Stimulated activated CD4-positive, alpha-beta T cell treated with anti-CD3 and anti-CD28 coated beads, TNF-alpha, amount 100 ng/mL, for 1 hour (primary cell): Measurements from ENCODE around the gene MAGI1.
"Not testable (repeated sequence)": the region's sequence is repeated elsewhere in the genome, so short reads cannot be mapped to it uniquely, and the experiment has no call there.

Experiments
- DNase-seq, 3 donors: peaks; one replicate each; pipeline ENCODE4 v3.0.0-alpha.2; 2020; ENCODE audit warnings: low read depth in 3 of 3, low spot score in 1 of 3

MAGI1 gene

GRCh38 chr3:65907232-65908130 is 131.2 kb downstream of the MAGI1 start:
- no peak for DNase-seq

GRCh38 chr3:65905771-65906170 is 132.9 kb downstream of the MAGI1 start:
- no peak for DNase-seq

- DNase-seq: no peak
Measured at GRCh38 chr3:65904016-65904415, 134.7 kb downstream of the MAGI1 start.

GRCh38 chr3:65902304-65902793 is 136.4 kb downstream of the MAGI1 start:
- no peak for DNase-seq

GRCh38 chr3:65901226-65901625 is 137.5 kb downstream of the MAGI1 start:
- DNase-seq: no peak

GRCh38 chr3:65899226-65899625 is 139.5 kb downstream of the MAGI1 start:
- no peak for DNase-seq

- no peak for DNase-seq
Measured at GRCh38 chr3:65897766-65898165, 141.0 kb downstream of the MAGI1 start.

GRCh38 chr3:65896321-65896720 is 142.4 kb downstream of the MAGI1 start:
- DNase-seq: no peak

- no peak for DNase-seq
Measured at GRCh38 chr3:65894679-65895453, 143.9 kb downstream of the MAGI1 start.

GRCh38 chr3:65894126-65894525 is 144.6 kb downstream of the MAGI1 start:
- DNase-seq: no peak

- no peak for DNase-seq
Measured at GRCh38 chr3:65893631-65894030, 145.1 kb downstream of the MAGI1 start.

GRCh38 chr3:65891477-65891876 is 147.2 kb downstream of the MAGI1 start:
- DNase-seq: not testable (repeated sequence)

- no peak for DNase-seq
Measured at GRCh38 chr3:65890328-65890727, 148.4 kb downstream of the MAGI1 start.

- DNase-seq: no peak
Measured at GRCh38 chr3:65889707-65890099, 149.0 kb downstream of the MAGI1 start.

GRCh38 chr3:65888980-65889706 is 149.6 kb downstream of the MAGI1 start:
- no peak for DNase-seq

GRCh38 chr3:65888196-65888595 is 150.5 kb downstream of the MAGI1 start:
- no peak for DNase-seq

- no peak for DNase-seq
Measured at GRCh38 chr3:65886391-65886790, 152.3 kb downstream of the MAGI1 start.

GRCh38 chr3:65884071-65884470 is 154.6 kb downstream of the MAGI1 start:
- no peak for DNase-seq

GRCh38 chr3:65883613-65884012 is 155.1 kb downstream of the MAGI1 start:
- no peak for DNase-seq

- DNase-seq: no peak
Measured at GRCh38 chr3:65880350-65880749, 158.4 kb downstream of the MAGI1 start.

GRCh38 chr3:65879372-65879771 is 159.3 kb downstream of the MAGI1 start:
- DNase-seq: no peak
